SU-DHL-6 (cell line): Measurements from ENCODE around the gene TGFA.

Source experiments
- EZH2phosphoT487 ChIP-seq: fragments of 200-600 bp; sonication (generic), shearing (Covaris generic); conservative IDR thresholded peaks from 2 replicates; pipeline ENCODE4 v1.6.1; 2018; ENCODE audit warnings: mild to moderate bottlenecking, antibody characterized with exemption, low read length, moderate library complexity, mixed read lengths
- TF ChIP-seq, protein P1 (sequence below): fragments of 200-600 bp; sonication (generic); IDR thresholded peaks from one replicate; pipeline ENCODE4 v1.5.1; 2017; ENCODE audit warnings: antibody characterized with exemption, mild to moderate bottlenecking, low read length, moderate library complexity; ENCODE audit not compliant: insufficient read depth, poor library complexity, severe bottlenecking

DNA sequence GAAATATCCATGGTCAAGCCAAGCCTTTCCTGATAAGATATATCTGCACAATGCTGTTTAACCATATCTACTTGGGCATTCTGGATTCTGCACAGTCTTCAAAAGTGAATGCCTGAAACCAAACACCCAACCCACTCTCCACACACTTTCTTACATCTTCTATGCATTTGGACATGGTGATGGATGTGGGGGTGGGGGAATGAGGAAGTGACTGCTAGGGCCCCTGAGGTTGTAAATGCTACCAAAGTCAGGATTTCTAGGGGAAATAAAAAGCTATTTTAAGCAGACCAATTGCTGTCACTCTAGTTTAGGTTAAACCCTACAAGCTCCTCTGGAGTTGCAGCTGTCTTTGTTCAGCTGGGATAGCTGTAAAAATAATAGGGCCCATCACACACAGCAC is 26.7 kb upstream of the TGFA start:
- TF ChIP-seq, protein P1, sequence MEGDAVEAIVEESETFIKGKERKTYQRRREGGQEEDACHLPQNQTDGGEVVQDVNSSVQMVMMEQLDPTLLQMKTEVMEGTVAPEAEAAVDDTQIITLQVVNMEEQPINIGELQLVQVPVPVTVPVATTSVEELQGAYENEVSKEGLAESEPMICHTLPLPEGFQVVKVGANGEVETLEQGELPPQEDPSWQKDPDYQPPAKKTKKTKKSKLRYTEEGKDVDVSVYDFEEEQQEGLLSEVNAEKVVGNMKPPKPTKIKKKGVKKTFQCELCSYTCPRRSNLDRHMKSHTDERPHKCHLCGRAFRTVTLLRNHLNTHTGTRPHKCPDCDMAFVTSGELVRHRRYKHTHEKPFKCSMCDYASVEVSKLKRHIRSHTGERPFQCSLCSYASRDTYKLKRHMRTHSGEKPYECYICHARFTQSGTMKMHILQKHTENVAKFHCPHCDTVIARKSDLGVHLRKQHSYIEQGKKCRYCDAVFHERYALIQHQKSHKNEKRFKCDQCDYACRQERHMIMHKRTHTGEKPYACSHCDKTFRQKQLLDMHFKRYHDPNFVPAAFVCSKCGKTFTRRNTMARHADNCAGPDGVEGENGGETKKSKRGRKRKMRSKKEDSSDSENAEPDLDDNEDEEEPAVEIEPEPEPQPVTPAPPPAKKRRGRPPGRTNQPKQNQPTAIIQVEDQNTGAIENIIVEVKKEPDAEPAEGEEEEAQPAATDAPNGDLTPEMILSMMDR: no peak
- TF ChIP-seq EZH2phosphoT487: no peak
